ENCODE results near the gene KCNN1.

GRCh38 chr19:17977021-17977420, 10.1 kb downstream of the KCNN1 start:
- TF ChIP-seq, protein P1, sequence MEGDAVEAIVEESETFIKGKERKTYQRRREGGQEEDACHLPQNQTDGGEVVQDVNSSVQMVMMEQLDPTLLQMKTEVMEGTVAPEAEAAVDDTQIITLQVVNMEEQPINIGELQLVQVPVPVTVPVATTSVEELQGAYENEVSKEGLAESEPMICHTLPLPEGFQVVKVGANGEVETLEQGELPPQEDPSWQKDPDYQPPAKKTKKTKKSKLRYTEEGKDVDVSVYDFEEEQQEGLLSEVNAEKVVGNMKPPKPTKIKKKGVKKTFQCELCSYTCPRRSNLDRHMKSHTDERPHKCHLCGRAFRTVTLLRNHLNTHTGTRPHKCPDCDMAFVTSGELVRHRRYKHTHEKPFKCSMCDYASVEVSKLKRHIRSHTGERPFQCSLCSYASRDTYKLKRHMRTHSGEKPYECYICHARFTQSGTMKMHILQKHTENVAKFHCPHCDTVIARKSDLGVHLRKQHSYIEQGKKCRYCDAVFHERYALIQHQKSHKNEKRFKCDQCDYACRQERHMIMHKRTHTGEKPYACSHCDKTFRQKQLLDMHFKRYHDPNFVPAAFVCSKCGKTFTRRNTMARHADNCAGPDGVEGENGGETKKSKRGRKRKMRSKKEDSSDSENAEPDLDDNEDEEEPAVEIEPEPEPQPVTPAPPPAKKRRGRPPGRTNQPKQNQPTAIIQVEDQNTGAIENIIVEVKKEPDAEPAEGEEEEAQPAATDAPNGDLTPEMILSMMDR (IDR thresholded peaks at IDR 0.05), result no peak
- no peak for TF ChIP-seq ZFX (IDR thresholded peaks at IDR 0.05; ENCODE audit: borderline replicate concordance)
